Amygdala (tissue), 56 donors: Measurements from ENCODE around the gene TMEM200A.

Source experiments
- DNase-seq, 56 donors: peaks; one replicate each; lab custom pipeline; 2025; lab: John Stamatoyannopoulos, UW

Gene TMEM200A

DNA sequence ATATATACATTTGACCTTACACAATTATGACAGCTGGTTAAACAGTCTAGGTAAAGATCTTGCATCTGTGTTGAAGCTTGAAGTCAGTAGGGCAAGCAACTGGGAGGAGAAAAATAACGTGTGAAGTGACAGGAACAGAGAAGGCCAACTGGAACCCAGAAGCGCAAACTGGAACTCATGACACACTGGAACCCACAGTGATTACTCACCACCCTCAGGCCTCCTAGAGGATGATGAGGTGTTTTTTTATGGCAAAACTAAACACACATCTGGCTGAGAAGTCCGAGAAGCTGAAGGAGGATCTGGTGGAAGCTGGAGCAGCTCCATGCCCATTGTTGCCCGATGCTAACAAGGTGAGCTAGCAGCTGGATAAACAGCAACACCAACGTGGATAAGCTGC is 108.1 kb downstream of the TMEM200A start:
- DNase-seq, result no peak

DNA sequence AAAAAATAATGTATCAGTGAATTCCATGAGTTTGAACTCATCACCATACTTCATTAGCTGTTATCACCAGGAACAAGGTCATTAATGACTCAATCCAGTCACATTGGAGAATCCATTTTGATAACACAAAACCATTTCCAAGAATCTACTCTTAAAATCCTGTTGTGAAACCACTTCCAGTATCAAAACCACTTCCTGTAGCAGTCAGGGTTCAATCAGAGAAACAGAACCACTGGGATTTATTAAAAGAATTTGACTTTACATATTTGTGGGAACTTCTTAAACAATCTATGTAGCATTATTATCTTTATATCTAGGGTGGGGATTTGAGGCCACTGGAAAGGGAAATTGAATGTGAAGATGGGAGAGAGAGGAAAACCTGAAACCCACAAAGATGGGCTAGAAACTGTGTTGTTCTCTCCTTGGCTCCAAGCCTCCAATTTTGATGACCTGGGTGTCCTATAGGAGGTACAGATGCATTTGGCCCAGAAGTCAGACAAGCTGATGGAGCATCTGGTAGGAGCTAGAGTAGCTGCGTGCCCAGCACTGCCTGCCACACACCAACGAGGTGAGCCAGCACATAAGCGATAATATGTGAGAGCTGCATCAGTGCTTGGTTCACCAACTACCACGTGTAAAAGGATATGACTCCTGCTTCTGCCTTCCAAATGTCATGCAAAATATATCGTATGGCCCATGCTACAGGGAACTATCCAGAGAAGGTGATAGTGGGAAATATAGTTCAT is 117.0 kb downstream of the TMEM200A start:
- DNase-seq, result no peak

DNA sequence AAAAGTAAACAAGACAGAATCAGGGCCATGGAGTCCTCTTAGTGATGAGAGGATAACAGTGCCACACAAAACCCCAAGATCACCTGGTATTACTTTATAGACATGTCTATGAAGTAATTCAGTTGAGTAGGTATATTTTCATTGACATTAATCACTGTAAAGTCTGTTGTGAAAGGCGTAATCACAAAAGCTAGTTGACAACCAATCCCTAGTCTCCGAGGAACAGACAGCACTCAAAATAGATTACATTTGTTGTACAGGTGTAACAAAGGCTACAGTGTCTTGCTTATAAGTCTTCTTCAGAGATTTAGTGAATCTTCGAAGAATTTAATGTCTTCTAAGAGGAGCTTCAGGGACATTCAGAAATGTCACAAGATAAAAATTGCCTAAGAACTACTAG is 120.1 kb downstream of the TMEM200A start:
- DNase-seq, result no peak

DNA sequence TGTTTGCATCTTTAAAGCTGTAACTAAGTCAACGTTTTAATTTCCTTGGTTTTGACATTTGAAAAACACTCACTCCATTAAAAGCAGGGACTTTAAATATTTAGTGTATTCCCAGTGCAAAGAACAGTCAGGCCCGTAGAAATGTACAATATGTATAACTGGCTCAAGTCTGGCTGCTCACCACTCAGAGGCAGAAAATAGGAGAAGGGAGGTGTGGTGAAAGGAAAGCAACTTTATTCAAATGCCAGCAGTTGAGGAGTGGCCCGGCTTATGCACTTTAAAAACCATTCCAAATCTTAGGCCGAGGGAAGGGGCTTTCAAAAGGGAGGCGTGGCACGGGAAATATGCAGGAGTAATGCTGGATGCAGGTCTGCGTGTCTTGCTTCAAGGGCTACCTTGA is 120.6 kb downstream of the TMEM200A start:
- DNase-seq, result no peak

DNA sequence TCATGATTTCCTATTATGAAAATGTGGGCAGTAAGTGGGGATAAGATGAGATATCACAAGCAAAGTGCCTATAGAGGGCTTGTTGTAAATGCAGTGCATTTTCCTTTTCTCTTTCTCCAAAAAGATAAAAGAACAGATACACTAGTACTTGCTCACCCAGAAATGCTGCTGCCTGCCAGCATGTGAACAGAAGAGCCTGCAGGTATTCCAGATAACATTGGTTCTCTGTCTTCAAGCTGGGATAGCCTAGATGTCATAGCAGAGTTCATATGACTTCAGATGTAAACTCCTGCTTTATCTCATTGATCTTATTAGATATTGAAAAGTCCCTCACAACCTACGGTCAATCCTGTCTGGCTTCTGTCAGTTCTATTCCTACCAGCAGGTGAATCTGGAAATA is 123.7 kb downstream of the TMEM200A start:
- no peak for DNase-seq
